GM15510 (cell line): ENCODE results near the gene DEFB110.

Source experiments
- POLR2A ChIP-seq: IDR thresholded peaks from 3 replicates; pipeline ENCODE4 v1.6.1; 2011; ENCODE audit warnings: borderline replicate concordance; ENCODE audit not compliant: insufficient read length; ENCODE audit errors: extremely low read depth

DEFB110 gene

GRCh38 chr6:50021894-50022293 lies at the start of gene DEFB110:
Gene DEFB110 (minus strand): TSS chr6:50021994. CDS start chr6:50021935, 59 bp downstream.
- no peak for TF ChIP-seq POLR2A

- TF ChIP-seq POLR2A: no peak
Measured at GRCh38 chr6:50070101-50070500, 48.3 kb upstream of the DEFB110 start.

- TF ChIP-seq POLR2A: no peak
Measured at GRCh38 chr6:50062051-50062450, 40.3 kb upstream of the DEFB110 start.

GRCh38 chr6:50056242-50056641 lies 34.4 kb upstream of the DEFB110 start:
- no peak for TF ChIP-seq POLR2A

GRCh38 chr6:50049829-50050228 lies 28.0 kb upstream of the DEFB110 start, which contains the start of gene DEFB112:
Gene DEFB112 (minus strand): TSS chr6:50049929. CDS start chr6:50049869, 60 bp downstream.
- TF ChIP-seq POLR2A: no peak

GRCh38 chr6:50047026-50047425 lies 25.2 kb upstream of the DEFB110 start:
- TF ChIP-seq POLR2A: no peak

GRCh38 chr6:50030777-50031562 lies 9.2 kb upstream of the DEFB110 start:
- no peak for TF ChIP-seq POLR2A

GRCh38 chr6:50030350-50030749 lies 8.6 kb upstream of the DEFB110 start:
- no peak for TF ChIP-seq POLR2A

GRCh38 chr6:50025258-50025657 lies 3.5 kb upstream of the DEFB110 start:
- TF ChIP-seq POLR2A: no peak

GRCh38 chr6:50007819-50008218 lies 14.0 kb downstream of the DEFB110 start:
- no peak for TF ChIP-seq POLR2A

GRCh38 chr6:50003139-50003538 lies 18.7 kb downstream of the DEFB110 start:
- TF ChIP-seq POLR2A: no peak

- no peak for TF ChIP-seq POLR2A
Measured at GRCh38 chr6:49995278-49995677, 26.5 kb downstream of the DEFB110 start.

- TF ChIP-seq POLR2A: no peak
Measured at GRCh38 chr6:49988900-49989299, 32.9 kb downstream of the DEFB110 start.

GRCh38 chr6:49987749-49988148 lies 34.0 kb downstream of the DEFB110 start:
- TF ChIP-seq POLR2A: no peak

GRCh38 chr6:49986551-49986950 lies 35.2 kb downstream of the DEFB110 start:
- no peak for TF ChIP-seq POLR2A

- TF ChIP-seq POLR2A: no peak
Measured at GRCh38 chr6:49982046-49982445, 39.7 kb downstream of the DEFB110 start.
